Hepatocyte (in vitro differentiated cells): ENCODE data around the gene TOMM6.

Experiments
- CTCF ChIP-seq: fragments of 200-600 bp; sonication (generic); IDR thresholded peaks from 2 replicates; pipeline ENCODE4 v1.5.1; 2016; ENCODE audit warnings: antibody characterized with exemption, mild to moderate bottlenecking; ENCODE audit not compliant: poor library complexity
- EZH2 ChIP-seq: fragments of 200-600 bp; sonication (generic); IDR thresholded peaks from 2 replicates; pipeline ENCODE4 v1.6.1; 2016; ENCODE audit warnings: antibody characterized with exemption, mild to moderate bottlenecking, borderline replicate concordance

GRCh38 chr6:41791305-41791704, 3.8 kb downstream of the TOMM6 start:
- TF ChIP-seq EZH2 (no peak), CTCF (no peak)
